Measurements from ENCODE around the gene P4HB. TPM values are rescaled to one million over a fixed set of nuclear protein-coding genes. Genes with fewer than 3 reads are reported as not detected.

The P4HB gene
- polyA plus RNA-seq, 1 of the 3 experiments (the other 2 are of a cell fraction): 165 TPM

GRCh38 chr17:81842725-81843504, 17.4 kb downstream of the P4HB start:
- Histone ChIP-seq H3K36me3 (replicated peaks in 1 of 2; ENCODE audit: control insufficient read depth in 1 of 2, insufficient read depth in 2 of 2, low read length in 1 of 2) (peaks cover 38 to 48% of the 10 kb centered on the region in 2 experiments), H3K9me2 (no peaks in the 10 kb centered on the region), H3K4me3 (ENCODE audit: low read depth in 2 of 2, low read length in 1 of 2) (no peak overlapping the region), H3K27ac (ENCODE audit: low read depth in 2 of 2, low read length in 1 of 2) (no peak overlapping the region), H3K9me3 (no peaks in the 10 kb centered on the region), H4K20me1 (ENCODE audit: insufficient read depth) (no peaks in the 10 kb centered on the region; the same call in 1 of the 2 replicates), H3K27me3 (ENCODE audit: insufficient read depth) (no peaks in the 10 kb centered on the region), H3K4me1 (ENCODE audit: control insufficient read depth in 1 of 2, insufficient read depth in 2 of 2, low read depth in 1 of 2, low read length in 1 of 2) (no peaks in the 10 kb centered on the region), H3F3A (replicated peaks; ENCODE audit: insufficient read depth) (peaks cover 33% of the 10 kb centered on the region), H3K4me2 (no peak overlapping the region), H3K9ac (no peak overlapping the region), H2AFZ (ENCODE audit: low read depth) (no peak overlapping the region), H3K79me2 (ENCODE audit: insufficient read depth) (no peaks in the 10 kb centered on the region; the same call in 1 of the 2 replicates)
- POLR2A ChIA-PET: interaction anchor here (1.1 kb wide), 1 partner anchor 23 kb away, joined by 3 read pairs; no protein-coding TSS in a partner anchor
- DNase-seq: no peak
- TF ChIP-seq SMC3 (IDR thresholded peaks at IDR 0.05; ENCODE audit: low read depth, low read length) (no peak), GATA2 (CRISPR knock-in tag; IDR thresholded peaks at IDR 0.05) (no peak), IRF3 (IDR thresholded peaks at IDR 0.05; ENCODE audit: low read depth, low read length) (no peak), RCOR1 (IDR thresholded peaks at IDR 0.05; ENCODE audit: low read length) (no peak), YY1 (IDR thresholded peaks at IDR 0.05; ENCODE audit: low read depth) (no peak), ELF1 (IDR thresholded peaks at IDR 0.05) (no peak), FOSL2 (IDR thresholded peaks at IDR 0.05; ENCODE audit: borderline replicate concordance, low read depth) (no peak)
- CTCF ChIA-PET: interaction anchor here (0.6 to 2.6 kb wide), 8 partner anchors 10 to 386 kb away, joined by 3 to 11 read pairs (median 4); partner anchors contain the start of gene MCRIP1
- WGBS (ENCODE audit: low lambda C conversion rate): 81% methylated on average over 17 of the region's 21 CpGs

- H3K27ac ChIP-seq (ENCODE audit: low read depth in 2 of 2, low read length in 1 of 2): no peak overlapping the region
- ChIA-PET POLR2A (interaction anchor here (1.1 to 1.2 kb wide), 2 partner anchors 9 to 23 kb away, joined by 3 to 6 read pairs; partner anchors contain the start of gene MCRIP1), CTCF (interaction anchor here (0.6 to 2.6 kb wide), 6 partner anchors 9 to 386 kb away, joined by 3 to 11 read pairs (median 4); partner anchors contain the start of gene MCRIP1)
- 89% methylated on average over 11 of the region's 11 CpGs for WGBS (ENCODE audit: low lambda C conversion rate)
- no peaks in the 10 kb centered on the region for H3K9me2 ChIP-seq
- peaks cover 34% of the 10 kb centered on the region for H3F3A ChIP-seq (replicated peaks; ENCODE audit: insufficient read depth)
- H3K9me3 ChIP-seq: no peaks in the 10 kb centered on the region
- H3K9ac ChIP-seq: no peak overlapping the region
- no peaks in the 10 kb centered on the region for H3K27me3 ChIP-seq (ENCODE audit: insufficient read depth)
- no peak for DNase-seq
- no peak overlapping the region for H3K4me3 ChIP-seq (ENCODE audit: low read depth in 2 of 2, low read length in 1 of 2)
- H3K4me2 ChIP-seq: no peak overlapping the region
- H2AFZ ChIP-seq (ENCODE audit: low read depth): no peak overlapping the region
- no peaks in the 10 kb centered on the region for H3K4me1 ChIP-seq (ENCODE audit: control insufficient read depth in 1 of 2, insufficient read depth in 2 of 2, low read depth in 1 of 2, low read length in 1 of 2)
- peaks cover 32 to 48% of the 10 kb centered on the region in 2 experiments for H3K36me3 ChIP-seq (replicated peaks in 1 of 2; ENCODE audit: control insufficient read depth in 1 of 2, insufficient read depth in 2 of 2, low read length in 1 of 2)
- H3K79me2 ChIP-seq (ENCODE audit: insufficient read depth): no peaks in the 10 kb centered on the region; the same call in 1 of the 2 replicates
- H4K20me1 ChIP-seq (ENCODE audit: insufficient read depth): no peaks in the 10 kb centered on the region; the same call in 1 of the 2 replicates
- no peak for TF ChIP-seq FOXJ3 (CRISPR knock-in tag; IDR thresholded peaks at IDR 0.05)
- no peak for TF ChIP-seq MEF2A (IDR thresholded peaks at IDR 0.05; ENCODE audit: borderline replicate concordance, low read depth)
- TF ChIP-seq NRF1 (IDR thresholded peaks at IDR 0.05; ENCODE audit: low read depth, low read length): no peak
- TF ChIP-seq TEAD4 (IDR thresholded peaks at IDR 0.05; ENCODE audit: borderline replicate concordance, insufficient read depth): no peak
- TF ChIP-seq RAD21 (IDR thresholded peaks at IDR 0.05; ENCODE audit: low read length): no peak
- no peak for TF ChIP-seq TCF12 (IDR thresholded peaks at IDR 0.05)
- TF ChIP-seq SIN3A (IDR thresholded peaks at IDR 0.05; ENCODE audit: borderline replicate concordance, low read depth, low read length): no peak
- TF ChIP-seq POLR2AphosphoS5 (IDR thresholded peaks at IDR 0.05; ENCODE audit: low read depth, low read length): no peak
- TF ChIP-seq ZBTB33 (IDR thresholded peaks at IDR 0.05; ENCODE audit: borderline replicate concordance, low read depth): no peak
- TF ChIP-seq GABPA (IDR thresholded peaks at IDR 0.05; ENCODE audit: low read depth): no peak
- no peak for TF ChIP-seq NFIC (IDR thresholded peaks at IDR 0.05; ENCODE audit: borderline replicate concordance)
- TF ChIP-seq SMC3 (IDR thresholded peaks at IDR 0.05; ENCODE audit: low read depth, low read length): no peak
- no peak for TF ChIP-seq RXRA (IDR thresholded peaks at IDR 0.05; ENCODE audit: borderline replicate concordance, low read depth)
- TF ChIP-seq EP300 (IDR thresholded peaks at IDR 0.05; ENCODE audit: borderline replicate concordance in 1 of 2, low read depth in 1 of 2, low read length in 1 of 2): no peak
- TF ChIP-seq TAF1 (IDR thresholded peaks at IDR 0.05; ENCODE audit: borderline replicate concordance, low read depth, low read length): no peak
- TF ChIP-seq RFX5 (IDR thresholded peaks at IDR 0.05; ENCODE audit: low read length): no peak
- TF ChIP-seq IRF3 (IDR thresholded peaks at IDR 0.05; ENCODE audit: low read depth, low read length): no peak
- TF ChIP-seq FOSL2 (IDR thresholded peaks at IDR 0.05; ENCODE audit: borderline replicate concordance, low read depth): no peak
- no peak for TF ChIP-seq USF1 (IDR thresholded peaks at IDR 0.05; ENCODE audit: borderline replicate concordance, low read depth)
Measured at GRCh38 chr17:81842378-81842724, 18.0 kb downstream of the P4HB start.

Measured in SK-N-SH (cell line).